Astrocyte of the spinal cord (primary cell): ENCODE results near the gene KIF2C.

Experiments
- DNase-seq: peaks from one replicate; pipeline ENCODE4 v3.0.0; 2011; ENCODE audit warnings: low read depth, low spot score
- H3K4me3 ChIP-seq: 2 replicates; pipeline ENCODE4 v1.5.1; 2011; ENCODE audit warnings: low read depth, mild to moderate bottlenecking, low read length, moderate library complexity
- in situ Hi-C: cut with HindIII; loops from 2 replicates; pipeline ENCODE4 v1.10.0; 2017; ENCODE audit warnings: low sequenced_read_pairs
- TF ChIP-seq, protein P1 (sequence below): IDR thresholded peaks from 2 replicates; pipeline ENCODE4 v1.5.1; 2012; ENCODE audit warnings: low read depth, mild to moderate bottlenecking, low read length, inconsistent platforms

The KIF2C gene

DNA sequence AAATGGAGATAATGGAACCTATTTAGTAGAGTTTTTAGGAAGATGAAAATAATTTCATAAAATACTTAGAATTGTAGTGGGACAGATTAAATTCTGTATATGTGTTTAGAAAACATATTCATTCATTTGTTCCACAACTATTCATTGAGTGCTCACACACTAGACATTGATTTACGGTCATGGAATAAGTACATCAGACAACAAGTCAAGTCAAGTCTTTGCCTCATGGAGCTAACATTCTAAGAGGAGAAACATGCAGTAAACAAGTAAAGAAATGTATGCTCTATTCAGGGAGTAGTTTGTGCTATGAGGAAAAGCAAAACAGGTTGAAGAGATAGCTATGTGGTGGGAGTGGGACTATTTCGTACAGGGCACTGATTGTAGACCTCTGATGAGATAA is 77.7 kb downstream of the KIF2C start:
- TF ChIP-seq, protein P1, sequence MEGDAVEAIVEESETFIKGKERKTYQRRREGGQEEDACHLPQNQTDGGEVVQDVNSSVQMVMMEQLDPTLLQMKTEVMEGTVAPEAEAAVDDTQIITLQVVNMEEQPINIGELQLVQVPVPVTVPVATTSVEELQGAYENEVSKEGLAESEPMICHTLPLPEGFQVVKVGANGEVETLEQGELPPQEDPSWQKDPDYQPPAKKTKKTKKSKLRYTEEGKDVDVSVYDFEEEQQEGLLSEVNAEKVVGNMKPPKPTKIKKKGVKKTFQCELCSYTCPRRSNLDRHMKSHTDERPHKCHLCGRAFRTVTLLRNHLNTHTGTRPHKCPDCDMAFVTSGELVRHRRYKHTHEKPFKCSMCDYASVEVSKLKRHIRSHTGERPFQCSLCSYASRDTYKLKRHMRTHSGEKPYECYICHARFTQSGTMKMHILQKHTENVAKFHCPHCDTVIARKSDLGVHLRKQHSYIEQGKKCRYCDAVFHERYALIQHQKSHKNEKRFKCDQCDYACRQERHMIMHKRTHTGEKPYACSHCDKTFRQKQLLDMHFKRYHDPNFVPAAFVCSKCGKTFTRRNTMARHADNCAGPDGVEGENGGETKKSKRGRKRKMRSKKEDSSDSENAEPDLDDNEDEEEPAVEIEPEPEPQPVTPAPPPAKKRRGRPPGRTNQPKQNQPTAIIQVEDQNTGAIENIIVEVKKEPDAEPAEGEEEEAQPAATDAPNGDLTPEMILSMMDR, result no peak
- no peak for DNase-seq
- in situ Hi-C loops, result no loop called here

More for the DNA sequence above, 77.7 kb downstream of the KIF2C start:
- no peak overlapping the region for H3K4me3 ChIP-seq
